ENCODE results near the gene MTG2.

Gene MTG2

GRCh38 chr20:62222972-62223371, 40.1 kb downstream of the MTG2 start:
- DNase-seq (ENCODE audit: low spot score) = no peak
- TF ChIP-seq CTCF (IDR thresholded peaks at IDR 0.05; ENCODE audit: extremely low read depth, insufficient read depth, missing control alignments) = no peak
- in situ Hi-C loops (cut with MboI; ENCODE audit: low pct_unique_long_range_greater_than_20kb, low sequenced_read_pairs, unreplicated experiment) = no loop called here

GRCh38 chr20:62223571-62223970, 40.7 kb downstream of the MTG2 start:
- in situ Hi-C loops (cut with MboI; ENCODE audit: low pct_unique_long_range_greater_than_20kb, low sequenced_read_pairs, unreplicated experiment) = no loop called here
- DNase-seq (ENCODE audit: low spot score) = no peak
- TF ChIP-seq CTCF (IDR thresholded peaks at IDR 0.05; ENCODE audit: extremely low read depth, insufficient read depth, missing control alignments) = no peak

GRCh38 chr20:62224113-62224855, 41.5 kb downstream of the MTG2 start:
- no peak for DNase-seq (ENCODE audit: low spot score)
- in situ Hi-C loops (cut with MboI; ENCODE audit: low pct_unique_long_range_greater_than_20kb, low sequenced_read_pairs, unreplicated experiment) = no loop called here
- TF ChIP-seq CTCF (IDR thresholded peaks at IDR 0.05; ENCODE audit: extremely low read depth, insufficient read depth, missing control alignments) = no peak

GRCh38 chr20:62225026-62225425, 42.2 kb downstream of the MTG2 start:
- DNase-seq (ENCODE audit: low spot score) = no peak
- no peak for TF ChIP-seq CTCF (IDR thresholded peaks at IDR 0.05; ENCODE audit: extremely low read depth, insufficient read depth, missing control alignments)
- in situ Hi-C loops (cut with MboI; ENCODE audit: low pct_unique_long_range_greater_than_20kb, low sequenced_read_pairs, unreplicated experiment) = no loop called here

GRCh38 chr20:62225820-62226635, 43.2 kb downstream of the MTG2 start:
- no peak for DNase-seq (ENCODE audit: low spot score)
- no peak for TF ChIP-seq CTCF (IDR thresholded peaks at IDR 0.05; ENCODE audit: extremely low read depth, insufficient read depth, missing control alignments)
- in situ Hi-C loops (cut with MboI; ENCODE audit: low pct_unique_long_range_greater_than_20kb, low sequenced_read_pairs, unreplicated experiment) = no loop called here

GRCh38 chr20:62226707-62227590, 44.1 kb downstream of the MTG2 start:
- TF ChIP-seq CTCF (IDR thresholded peaks at IDR 0.05; ENCODE audit: extremely low read depth, insufficient read depth, missing control alignments) = no peak
- in situ Hi-C loops (cut with MboI; ENCODE audit: low pct_unique_long_range_greater_than_20kb, low sequenced_read_pairs, unreplicated experiment) = no loop called here
- DNase-seq (ENCODE audit: low spot score) = no peak

All from GM13977 (cell line).